Breast epithelium (tissue), 3 donors: ENCODE results near the gene PPIG.
"Not testable (repeated sequence)": the region's sequence is repeated elsewhere in the genome, so short reads cannot be mapped to it uniquely, and the experiment has no call there.

Experiments
- CTCF ChIP-seq, 3 donors: fragments of 450-650 bp; IDR thresholded peaks; one replicate each; pipeline ENCODE4 v1.5.1; 2016 to 2017; ENCODE audit warnings: antibody characterized with exemption in 3 of 3, mild to moderate bottlenecking in 3 of 3, moderate library complexity in 3 of 3
- POLR2A ChIP-seq: fragments of 450-650 bp; IDR thresholded peaks from one replicate; pipeline ENCODE4 v1.6.1; 2016; ENCODE audit warnings: antibody characterized with exemption, mild to moderate bottlenecking, moderate library complexity

- not testable (repeated sequence) for TF ChIP-seq CTCF (IDR thresholded peaks at IDR 0.05); POLR2A
Observed at GRCh38 chr2:169570752-169571151, 13.4 kb upstream of the PPIG start.
